K562 (cell line): ENCODE measurements around the gene LMLN. TPM values are rescaled to one million over a fixed set of nuclear protein-coding genes. Genes with fewer than 3 reads are reported as not detected.

ENCODE experiments used
- ATF6 ChIP-seq: sonication (generic); formaldehyde crosslinking; IDR thresholded peaks from 2 replicates; pipeline ENCODE4 v1.4.0; 2020; ENCODE audit warnings: mild to moderate bottlenecking, missing genetic modification reagents
- CHCHD3 ChIP-seq: fragments of 250-450 bp; sonication (Bioruptor Pico); IDR thresholded peaks from 2 replicates; pipeline ENCODE4 v2.1.2; 2022; ENCODE audit warnings: mild to moderate bottlenecking
- DPF2 ChIP-seq: fragments of 450-650 bp; IDR thresholded peaks from 2 replicates; pipeline ENCODE4 v1.6.1; 2016
- GATAD2A ChIP-seq: fragments of 450-650 bp; IDR thresholded peaks from 2 replicates; pipeline ENCODE4 v1.6.1; 2017
- IRF9 ChIP-seq: fragments of 450-650 bp; IDR thresholded peaks from 2 replicates; pipeline ENCODE4 v1.6.1; 2016; ENCODE audit warnings: missing biosample characterization, missing genetic modification characterization
- MAFF ChIP-seq: IDR thresholded peaks from 2 replicates; pipeline ENCODE4 v1.6.1; 2012; ENCODE audit warnings: low read length, improper control_type of control experiment
- MIER1 ChIP-seq: fragments of 450-650 bp; IDR thresholded peaks from 2 replicates; pipeline ENCODE4 v1.6.1; 2016; ENCODE audit warnings: antibody characterized with exemption, mild to moderate bottlenecking, low read depth
- PHTF2 ChIP-seq: fragments of 250-450 bp; sonication (Bioruptor Pico); IDR thresholded peaks from 2 replicates; pipeline ENCODE4 v1.5.0; 2021; ENCODE audit warnings: mild to moderate bottlenecking
- POLR2B ChIP-seq: fragments of 450-650 bp; IDR thresholded peaks from 2 replicates; pipeline ENCODE4 v1.6.1; 2018; ENCODE audit warnings: low read depth; ENCODE audit not compliant: partially characterized antibody
- RBM34 ChIP-seq: fragments of 200-400 bp; formaldehyde crosslinking; IDR thresholded peaks from 2 replicates; pipeline ENCODE4 v1.6.1; 2018; ENCODE audit warnings: low read length, borderline replicate concordance; ENCODE audit not compliant: insufficient read depth
- SRF ChIP-seq, 2 experiments: fragments of 250-450, 450-650 bp in 1 of 2; sonication (Bioruptor Pico) in 1 of 2; sonication (generic) in 1 of 2; formaldehyde crosslinking; IDR thresholded peaks; 2 replicates each; pipeline versions ENCODE4 v1.5.0 to v1.5.1; 2020 to 2022; ENCODE audit warnings: mild to moderate bottlenecking in 1 of 2, missing genetic modification reagents in 1 of 2
- ZC3H11A ChIP-seq: IDR thresholded peaks from 2 replicates; pipeline ENCODE4 v1.6.1; 2012; ENCODE audit warnings: low read depth, low read length, improper control_type of control experiment
- ZFP36 ChIP-seq: fragments of 150-350 bp; IDR thresholded peaks from 2 replicates; pipeline ENCODE4 v1.6.1; 2018; ENCODE audit warnings: low read length, low read depth; ENCODE audit not compliant: partially characterized antibody
- ZNF134 ChIP-seq: fragments of 250-450 bp; sonication (Bioruptor Pico); conservative IDR thresholded peaks from 2 replicates; pipeline ENCODE4 v1.4.0; 2020
- ZNF408 ChIP-seq: fragments of 250-450 bp; sonication (Bioruptor Pico); IDR thresholded peaks from 2 replicates; pipeline ENCODE4 v1.4.0; 2020; ENCODE audit warnings: low read depth, mild to moderate bottlenecking, moderate library complexity
- ZNF518B ChIP-seq: fragments of 250-450 bp; sonication (Bioruptor Pico); IDR thresholded peaks from 2 replicates; pipeline ENCODE4 v1.5.0; 2021; ENCODE audit warnings: mild to moderate bottlenecking, moderate library complexity
- ZNF830 ChIP-seq: fragments of 250-450 bp; sonication (Bioruptor Pico); IDR thresholded peaks from 2 replicates; pipeline ENCODE4 v1.5.0; 2021; ENCODE audit warnings: mild to moderate bottlenecking
- polyA plus RNA-seq, 8 experiments: library from polyadenylated mRNA; depleted of rRNA in 4 of 8; stranded (reverse) in 5 of 8; unstranded in 3 of 8; fragments of >200 nt; fragmentation: Nextera tagmentation in 2 of 8; fragmentation: Illumina TruSeq in 1 of 8; extraction: Ambion mirVana in 2 of 8; extraction: Trizol in 1 of 8; gene quantifications; 2 replicates each; pipeline versions ENCODE4 v1.2.1 to v1.2.3, GENCODE V29; 2011 to 2014; ENCODE audit warnings: inconsistent platforms in 1 of 8, missing spikeins in 1 of 8
- total RNA-seq, 7 experiments: library from RNA; depleted of rRNA in 6 of 7; stranded (reverse); fragments of >200 nt in 6 of 7; fragmentation: Illumina TruSeq in 2 of 7; extraction: Trizol in 2 of 7; gene quantifications; 2 replicates each; pipeline versions ENCODE4 v1.2.1 to v1.2.3, GENCODE V29; 2011 to 2021; ENCODE audit warnings: low replicate concordance in 1 of 7
- TF ChIP-seq, protein P1 (sequence below): fragments of 450-650 bp; formaldehyde crosslinking; IDR thresholded peaks from 2 replicates; pipeline ENCODE4 v1.4.0; 2022; ENCODE audit warnings: missing genetic modification characterization
- TF ChIP-seq, protein P2 (sequence below), 2 experiments: IDR thresholded peaks; 2 replicates each; pipeline ENCODE4 v1.6.1; 2011; ENCODE audit warnings: borderline replicate concordance in 1 of 2, control low read depth in 1 of 2, low read depth in 1 of 2, low read length in 1 of 2, mild to moderate bottlenecking in 1 of 2, mixed read lengths in 1 of 2, moderate library complexity in 1 of 2; ENCODE audit not compliant: insufficient read depth in 1 of 2, insufficient read length in 1 of 2, poor library complexity in 1 of 2, severe bottlenecking in 1 of 2; ENCODE audit errors: extremely low read depth in 1 of 2

Gene LMLN
- total and polyA plus RNA-seq, 9 of the 15 experiments (the other 6 are each of a cell fraction or from before 2014, with no cell fraction given), result 2.2 to 15.9 (median 6.9) TPM

DNA sequence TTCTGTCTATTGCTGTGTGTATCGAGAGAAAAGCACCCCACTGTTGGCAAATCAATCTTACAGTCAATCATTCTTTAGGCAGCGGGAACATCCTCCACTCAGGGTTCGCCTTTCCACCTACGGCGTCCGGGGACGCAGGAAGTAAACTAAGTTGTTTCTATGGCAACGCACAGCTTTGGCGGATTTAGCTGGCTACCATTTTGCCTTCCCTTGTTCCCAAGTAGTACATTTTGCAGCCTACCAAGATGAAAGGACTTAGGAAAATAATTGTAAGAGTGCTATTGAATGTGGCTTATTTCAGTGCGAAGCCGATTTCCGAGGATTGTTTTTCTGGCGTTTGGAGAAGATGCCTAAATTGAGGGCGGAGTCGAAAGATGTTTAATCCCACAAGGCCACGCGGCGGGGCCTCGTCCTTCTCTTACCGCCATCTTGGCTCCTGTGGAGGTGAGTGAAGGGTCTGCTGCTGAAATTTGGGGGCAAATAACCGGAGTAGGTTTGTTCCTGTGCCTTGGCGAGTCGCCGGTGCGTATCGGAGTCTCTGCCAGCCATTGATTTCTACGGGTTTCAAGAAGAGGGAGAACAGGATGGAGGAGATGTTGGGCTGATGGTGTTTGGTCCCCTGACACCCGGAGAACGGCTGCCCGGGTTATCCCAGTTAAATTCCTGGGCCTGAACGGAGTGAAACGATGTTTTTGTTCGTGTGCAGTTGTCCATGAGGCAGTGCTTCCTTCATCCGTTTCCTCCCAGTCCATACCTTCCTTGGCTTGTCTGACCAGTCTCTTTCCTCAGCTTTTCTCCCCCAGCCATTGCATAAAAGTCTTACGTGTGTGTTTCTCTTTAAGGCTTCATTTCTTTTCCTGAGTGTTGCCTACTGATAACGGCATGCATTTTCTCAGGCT, 10.0 kb upstream of the LMLN start, which contains the start of gene RPL35A (continued):
- TF ChIP-seq ATF6 (no peak), ZNF830 (CRISPR knock-in tag) (no peak), ZFP36 (no peak), SRF (CRISPR knock-in tag; IDR thresholded peaks at IDR 0.05) (no peak), IRF9 (tag) (no peak), ZNF134 (CRISPR knock-in tag) (no peak), ZNF518B (CRISPR knock-in tag) (no peak), POLR2B (peak; percentile 99), GATAD2A (no peak), MIER1 (no peak), DPF2 (peak; percentile 17; the same call in 1 of the 2 replicates), MAFF (peak; percentile 18; the same call in 1 of the 2 replicates), RBM34 (no peak), PHTF2 (CRISPR knock-in tag) (peak; percentile 29; the same call in 1 of the 2 replicates), CHCHD3 (CRISPR knock-in tag) (peak; percentile 85), ZC3H11A (no peak), ZNF408 (CRISPR knock-in tag) (no peak)
- TF ChIP-seq, protein P1, sequence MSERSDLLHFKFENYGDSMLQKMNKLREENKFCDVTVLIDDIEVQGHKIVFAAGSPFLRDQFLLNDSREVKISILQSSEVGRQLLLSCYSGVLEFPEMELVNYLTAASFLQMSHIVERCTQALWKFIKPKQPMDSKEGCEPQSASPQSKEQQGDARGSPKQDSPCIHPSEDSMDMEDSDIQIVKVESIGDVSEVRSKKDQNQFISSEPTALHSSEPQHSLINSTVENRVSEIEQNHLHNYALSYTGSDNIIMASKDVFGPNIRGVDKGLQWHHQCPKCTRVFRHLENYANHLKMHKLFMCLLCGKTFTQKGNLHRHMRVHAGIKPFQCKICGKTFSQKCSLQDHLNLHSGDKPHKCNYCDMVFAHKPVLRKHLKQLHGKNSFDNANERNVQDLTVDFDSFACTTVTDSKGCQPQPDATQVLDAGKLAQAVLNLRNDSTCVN, result no peak
- TF ChIP-seq, protein P2, sequence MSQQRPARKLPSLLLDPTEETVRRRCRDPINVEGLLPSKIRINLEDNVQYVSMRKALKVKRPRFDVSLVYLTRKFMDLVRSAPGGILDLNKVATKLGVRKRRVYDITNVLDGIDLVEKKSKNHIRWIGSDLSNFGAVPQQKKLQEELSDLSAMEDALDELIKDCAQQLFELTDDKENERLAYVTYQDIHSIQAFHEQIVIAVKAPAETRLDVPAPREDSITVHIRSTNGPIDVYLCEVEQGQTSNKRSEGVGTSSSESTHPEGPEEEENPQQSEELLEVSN (IDR thresholded peaks at IDR 0.05; ENCODE audit: borderline replicate concordance in 1 of 2, extremely low read depth in 1 of 2, insufficient read depth in 1 of 2, insufficient read length in 1 of 2, low read depth in 1 of 2, low read length in 1 of 2, poor library complexity in 1 of 2, severe bottlenecking in 1 of 2), result peak; percentile 80 to 92
